ENCODE measurements around the gene B9D2.
"Not testable (repeated sequence)": the region's sequence is repeated elsewhere in the genome, so short reads cannot be mapped to it uniquely, and the experiment has no call there.

B9D2 gene, protein sequence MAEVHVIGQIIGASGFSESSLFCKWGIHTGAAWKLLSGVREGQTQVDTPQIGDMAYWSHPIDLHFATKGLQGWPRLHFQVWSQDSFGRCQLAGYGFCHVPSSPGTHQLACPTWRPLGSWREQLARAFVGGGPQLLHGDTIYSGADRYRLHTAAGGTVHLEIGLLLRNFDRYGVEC

DNA sequence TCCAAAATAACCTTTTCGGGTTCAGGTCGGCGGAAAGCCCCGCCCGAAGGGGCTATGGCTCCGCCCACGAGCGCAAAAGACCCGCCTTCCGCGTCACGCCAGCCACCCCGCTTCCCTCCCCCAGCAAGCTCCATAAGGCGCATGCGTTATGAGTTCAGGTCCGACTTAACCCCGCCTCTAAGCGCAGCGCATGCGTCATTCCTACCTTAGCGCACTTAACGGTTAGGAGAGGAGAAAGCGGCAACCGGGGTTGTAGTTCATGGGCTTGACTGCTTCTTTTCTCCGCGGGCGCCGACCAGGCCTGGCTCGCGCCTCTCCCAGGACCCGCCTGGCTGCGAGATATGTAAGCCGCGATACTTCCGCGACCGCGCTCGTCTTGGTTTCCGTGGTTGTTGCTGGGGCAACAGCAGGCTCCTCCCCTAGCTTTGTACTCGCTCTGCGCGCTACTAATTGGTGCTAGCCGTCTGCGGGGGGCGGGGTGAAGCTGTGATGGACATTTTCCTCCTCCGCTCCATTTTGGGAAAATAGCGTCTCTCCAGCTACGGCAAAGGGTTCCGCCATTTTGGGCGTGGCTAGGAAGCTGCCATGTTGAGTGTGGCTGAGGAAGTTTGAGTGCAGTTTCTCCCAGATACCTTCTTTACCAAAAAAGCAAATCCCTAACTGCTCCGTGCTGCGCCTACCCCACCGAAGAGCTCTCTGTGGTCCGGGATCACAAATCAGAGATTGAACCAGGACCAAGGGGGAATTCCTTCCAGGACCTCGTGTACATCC, at the start of gene B9D2:
B9D2 (minus strand) TSS at position 397 of the 771 bp plus-strand sequence. CDS start 630 bp downstream, outside the sequence.
- DNase-seq, result peak; percentile 91 to 95 (median 92)

DNA sequence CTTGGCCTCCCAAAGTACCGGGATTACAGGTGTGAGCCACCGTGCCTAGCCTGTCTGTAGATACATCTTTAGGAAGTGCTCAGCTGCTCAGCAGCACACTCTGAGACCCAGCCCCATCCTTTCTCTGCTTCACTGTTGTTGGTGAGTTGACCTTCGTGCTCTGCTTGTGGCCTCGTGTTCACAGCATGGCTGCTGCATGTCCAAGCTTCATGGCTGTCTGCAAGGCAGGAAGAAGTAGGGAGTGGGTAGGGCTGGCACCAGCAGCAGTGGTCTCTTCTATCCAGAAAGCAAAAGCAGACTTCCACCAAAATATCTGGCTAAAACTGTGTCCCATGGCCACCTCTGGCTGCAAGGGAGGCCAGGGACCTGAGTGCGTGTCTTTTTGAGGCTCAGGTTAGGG, 49.0 kb upstream of the B9D2 start:
- DNase-seq, result no peak

DNA sequence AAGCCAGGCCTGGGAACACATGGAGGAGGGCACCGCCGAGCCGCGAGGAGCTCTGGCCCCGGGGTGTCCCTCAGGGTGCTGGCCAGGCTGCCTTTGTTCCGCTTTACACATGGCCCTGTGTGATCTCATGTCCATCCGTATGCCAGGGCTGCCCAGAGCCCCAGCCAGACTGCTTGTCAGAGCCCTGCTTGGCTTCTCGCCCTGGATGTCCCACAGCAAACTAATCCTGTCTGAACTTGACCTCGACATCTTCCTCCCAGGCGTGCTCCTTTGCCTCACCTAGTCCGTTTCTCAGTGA, 48.0 kb upstream of the B9D2 start:
- DNase-seq, result no peak

DNA sequence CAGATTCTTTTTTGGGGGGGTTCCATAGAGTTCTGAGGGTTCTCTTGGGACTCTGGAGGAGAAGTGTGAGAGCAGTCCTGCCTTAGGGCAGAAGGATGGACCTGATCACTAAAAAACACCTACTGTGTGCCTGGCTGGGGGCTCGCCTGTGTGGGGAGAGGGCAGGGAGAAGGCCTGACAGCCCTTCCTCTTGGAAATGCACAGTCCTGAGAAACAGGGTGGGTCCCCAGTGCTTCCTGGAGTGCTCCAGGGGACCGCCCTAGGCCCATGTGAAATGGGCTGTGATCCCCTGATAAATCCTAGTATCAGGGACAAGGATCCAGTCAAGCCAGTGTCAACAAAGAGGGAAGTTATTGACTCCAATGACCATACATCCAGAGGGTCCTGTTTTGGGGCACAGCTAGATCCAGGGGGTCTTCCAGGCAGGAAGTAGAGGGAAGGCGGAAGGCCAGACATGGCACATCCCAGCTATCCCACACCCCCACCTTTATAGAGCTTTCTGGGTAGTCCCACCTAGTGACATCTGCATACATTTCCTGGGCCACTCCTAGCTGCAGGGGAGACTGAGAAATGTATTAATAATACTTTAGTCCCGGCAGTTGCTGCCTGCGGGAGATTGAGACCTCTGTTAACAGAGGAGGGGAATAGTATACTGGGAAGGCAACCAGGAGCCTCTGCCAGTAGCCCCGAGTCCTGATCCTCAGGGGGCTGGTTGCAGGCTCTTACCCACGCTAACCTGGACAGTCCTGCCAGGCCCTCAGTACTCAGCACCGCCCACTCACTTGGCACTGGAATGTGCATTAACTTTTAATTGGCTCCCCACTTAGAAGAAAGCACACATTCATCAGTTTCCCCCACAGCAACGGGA, 47.4 kb upstream of the B9D2 start:
- no peak for DNase-seq

DNA sequence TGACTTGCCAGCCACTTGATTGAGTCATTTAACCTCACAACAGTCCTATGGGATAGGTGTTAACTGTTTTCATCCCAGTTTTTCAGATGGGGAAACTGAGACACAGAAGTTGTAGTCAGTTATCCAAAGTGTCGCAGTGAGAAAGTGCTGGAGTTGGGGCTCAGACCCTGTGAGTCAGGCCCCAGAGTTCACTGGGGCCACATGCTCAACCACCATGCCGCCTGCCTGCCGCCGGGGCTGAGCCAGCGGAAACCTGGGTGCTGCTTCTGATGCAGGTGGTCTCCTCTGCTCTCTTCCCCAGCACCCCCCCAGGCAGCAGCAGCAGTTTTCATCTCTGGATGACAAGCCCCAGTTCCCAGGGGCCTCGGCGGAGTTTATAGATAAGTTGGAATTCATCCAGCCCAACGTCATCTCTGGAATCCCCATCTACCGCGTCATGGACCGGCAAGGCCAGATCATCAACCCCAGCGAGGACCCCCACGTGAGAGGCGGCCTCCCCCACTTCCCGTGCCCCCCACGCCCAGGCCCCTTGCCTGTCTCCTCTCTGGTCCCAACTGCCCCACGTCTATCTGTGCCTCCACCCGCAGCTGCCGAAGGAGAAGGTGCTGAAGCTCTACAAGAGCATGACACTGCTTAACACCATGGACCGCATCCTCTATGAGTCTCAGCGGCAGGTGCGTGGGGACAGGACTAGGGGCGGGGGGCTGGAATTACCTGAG, 46.5 kb upstream of the B9D2 start:
- DNase-seq, result no peak

DNA sequence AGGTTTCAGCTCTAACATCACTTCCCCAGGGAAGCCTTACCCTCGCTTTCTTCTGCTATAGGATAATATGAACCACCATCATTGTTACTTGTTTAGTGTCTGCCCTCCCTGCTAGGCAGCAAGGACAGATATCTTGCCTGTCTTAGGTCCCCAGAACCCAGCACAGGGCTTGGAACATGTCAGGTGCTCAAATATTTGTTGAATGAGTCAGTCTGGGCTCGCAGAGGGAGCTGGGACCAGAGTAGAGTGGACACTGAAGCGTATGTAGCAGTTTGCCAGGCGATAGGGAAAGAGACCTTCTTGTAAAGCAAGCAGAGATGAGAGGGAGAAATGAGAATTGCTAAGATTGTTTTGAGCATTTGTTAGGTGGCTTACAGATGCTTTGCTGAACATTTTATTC, 45.3 kb upstream of the B9D2 start:
- no peak for DNase-seq

DNA sequence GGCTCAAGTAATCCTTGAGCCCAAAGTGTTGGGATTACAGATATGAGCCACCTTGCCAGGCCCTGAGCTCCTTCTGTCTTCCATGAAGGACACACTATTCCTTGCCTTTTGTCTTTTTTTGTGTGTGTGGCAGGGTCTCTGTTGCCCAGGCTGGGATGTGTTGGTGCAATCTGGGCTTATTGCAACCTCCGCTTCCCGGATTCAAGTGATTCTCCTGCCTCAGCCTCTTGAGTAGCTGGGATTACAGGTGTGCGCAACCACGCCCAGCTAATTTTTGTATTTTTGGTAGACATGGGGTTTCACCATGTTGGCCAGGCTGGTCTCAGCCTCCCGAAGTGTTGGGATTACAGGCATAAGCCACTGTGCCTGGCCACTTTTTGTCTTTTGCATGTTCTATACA, 44.9 kb upstream of the B9D2 start:
- DNase-seq, result not testable (repeated sequence)

DNA sequence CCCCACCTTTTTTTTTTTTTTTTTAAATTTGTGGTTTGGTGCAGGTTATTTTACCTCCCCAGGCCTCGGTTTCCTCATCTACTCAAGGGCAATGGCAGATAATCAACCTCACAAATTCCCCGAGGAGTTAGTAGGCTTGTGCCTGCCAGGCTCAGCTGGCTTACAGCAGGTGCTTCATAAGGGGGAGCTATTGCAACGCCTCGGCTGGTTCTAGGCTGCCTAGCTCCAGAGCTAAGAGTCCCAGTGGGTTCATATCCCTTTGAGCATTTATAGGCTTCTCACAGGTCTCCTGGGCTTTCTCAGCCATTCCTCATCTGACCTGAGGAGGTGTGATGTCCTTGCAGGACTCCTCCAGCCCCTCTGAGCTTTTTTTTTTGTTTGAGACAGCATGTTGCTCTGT, 44.3 kb upstream of the B9D2 start:
- DNase-seq, result no peak

DNA sequence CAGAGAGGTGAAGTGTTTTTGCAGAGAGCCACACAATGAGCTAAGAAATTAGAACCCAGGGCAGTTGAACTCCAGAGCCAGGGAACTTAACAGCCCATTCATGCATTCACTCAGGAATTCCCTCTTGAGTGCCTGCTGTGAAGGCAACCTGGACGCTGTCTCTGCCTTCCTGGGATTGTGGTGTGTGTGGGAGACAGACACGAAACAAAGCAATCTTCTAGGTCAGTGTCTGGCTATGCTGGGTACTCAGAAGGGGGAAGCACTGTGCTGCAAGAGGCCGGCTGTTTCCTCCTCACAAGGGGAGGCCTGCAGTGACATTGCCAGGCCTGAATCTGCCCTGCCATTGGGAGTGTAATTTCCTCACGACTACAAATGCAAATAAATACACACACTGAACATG, 43.3 kb upstream of the B9D2 start:
- DNase-seq, result no peak

DNA sequence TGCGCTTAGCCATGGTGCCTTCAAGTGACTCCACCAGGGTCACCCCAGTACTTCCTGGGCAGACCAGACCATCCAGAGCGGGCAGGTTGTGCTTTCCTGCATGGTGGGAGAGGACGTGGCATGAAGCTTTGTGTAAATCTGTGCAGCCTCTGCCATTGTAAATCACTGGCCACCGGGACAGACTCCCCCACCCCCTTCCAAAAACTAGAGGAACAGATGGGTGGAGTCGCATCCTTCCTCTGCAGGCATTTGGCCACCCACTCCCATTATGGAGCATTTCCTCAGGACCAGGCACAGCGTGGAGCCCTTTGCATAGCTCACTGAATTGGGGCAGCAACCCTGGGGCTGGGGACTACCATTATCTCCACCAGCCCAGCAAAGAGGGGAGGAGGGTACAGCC, 41.8 kb upstream of the B9D2 start:
- no peak for DNase-seq

DNA sequence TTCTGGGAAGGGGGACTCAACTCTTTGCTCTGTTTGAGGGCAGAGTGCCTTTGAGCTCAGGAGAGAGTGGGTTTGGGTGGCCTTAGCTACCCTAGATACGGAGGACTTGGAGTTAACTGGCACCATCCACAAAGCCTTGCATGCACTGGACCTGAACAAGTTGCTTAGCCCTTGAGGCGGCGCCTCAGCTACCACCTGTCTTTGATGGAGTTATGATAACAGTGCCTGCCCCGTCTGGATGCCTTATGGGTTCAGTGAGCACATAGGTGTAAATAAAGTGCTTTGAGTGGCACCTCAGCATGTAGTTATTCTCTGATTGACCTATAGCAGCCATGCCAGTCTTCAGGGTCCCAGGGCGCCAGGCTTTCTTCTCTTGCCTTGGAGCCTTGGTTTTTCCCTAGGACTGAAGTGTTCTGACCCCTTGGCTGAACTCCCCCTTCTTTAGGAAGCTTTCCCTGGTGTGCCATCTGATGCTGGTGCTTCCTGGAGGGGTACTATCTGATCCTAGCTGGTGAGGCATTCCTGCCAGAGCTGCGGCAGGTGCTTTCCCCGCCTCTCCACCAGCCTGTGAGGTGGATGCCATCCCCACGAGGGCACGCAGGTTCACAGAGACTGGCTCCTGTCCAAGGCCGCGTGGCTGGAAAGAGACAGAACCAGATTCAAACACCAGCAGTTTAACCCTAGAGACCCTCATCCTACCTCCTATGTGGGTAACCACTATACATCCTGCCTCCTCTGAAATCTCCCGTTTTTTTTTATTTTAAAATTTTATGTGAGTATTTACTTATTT, 39.4 kb upstream of the B9D2 start:
- no peak for DNase-seq

DNA sequence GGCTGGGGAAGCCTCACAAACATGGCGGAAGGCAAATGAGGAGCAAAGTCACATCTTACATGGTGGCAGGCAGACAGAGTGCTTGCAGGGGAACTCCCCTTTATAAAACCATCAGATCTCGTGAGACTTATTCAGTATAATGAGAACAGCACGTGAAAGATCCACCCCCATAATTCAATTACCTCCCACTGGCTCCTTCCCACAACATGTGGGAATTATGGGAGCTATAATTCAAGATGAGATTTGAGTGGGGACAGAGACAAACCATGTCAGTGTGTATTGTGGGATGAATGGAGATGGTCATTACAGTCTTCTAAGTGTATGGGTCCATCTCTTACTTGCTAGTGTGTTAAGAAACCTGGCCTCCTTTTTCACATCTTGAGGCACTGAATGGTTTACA, 38.1 kb upstream of the B9D2 start:
- DNase-seq, result no peak

DNA sequence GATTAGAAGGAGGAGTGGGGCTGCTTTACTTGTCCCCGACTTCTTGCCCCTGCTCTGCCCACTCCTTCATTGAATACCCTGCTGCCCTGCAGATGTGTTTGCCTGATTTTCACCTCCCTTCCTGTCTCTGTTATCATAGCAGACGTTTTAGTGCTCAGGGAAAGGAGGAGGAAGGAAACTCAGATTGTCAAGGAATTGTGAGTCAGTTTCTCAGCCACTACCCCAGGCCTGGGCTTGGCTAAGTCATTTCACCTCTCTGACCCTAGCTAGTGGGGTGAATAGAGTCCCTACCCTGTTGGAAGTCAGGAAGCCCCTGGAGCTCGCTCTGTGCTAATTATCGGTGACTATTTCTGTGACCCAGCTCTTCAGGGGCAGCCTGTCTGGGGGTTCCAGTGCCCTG, 37.5 kb upstream of the B9D2 start:
- no peak for DNase-seq

DNA sequence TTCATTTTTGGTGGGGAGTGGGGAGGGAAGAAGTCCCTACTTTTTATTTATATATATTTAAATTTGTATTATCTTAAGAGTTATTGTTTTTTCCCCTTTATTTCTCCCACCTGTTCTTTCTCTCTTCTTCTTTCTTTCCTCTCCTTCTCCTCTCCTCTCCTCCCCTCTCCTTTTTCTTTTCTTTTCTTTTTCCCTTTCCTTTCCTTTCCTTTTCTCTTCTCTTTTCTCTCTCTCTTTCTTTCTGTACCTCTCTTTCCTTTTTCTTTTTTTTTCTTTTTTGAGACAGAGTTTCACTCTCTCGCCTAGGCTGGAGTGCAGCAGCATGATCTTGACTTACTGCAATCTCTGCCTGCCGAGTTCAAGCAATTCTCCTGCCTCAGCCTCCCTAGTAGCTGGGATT, 35.6 kb upstream of the B9D2 start:
- no peak for DNase-seq

DNA sequence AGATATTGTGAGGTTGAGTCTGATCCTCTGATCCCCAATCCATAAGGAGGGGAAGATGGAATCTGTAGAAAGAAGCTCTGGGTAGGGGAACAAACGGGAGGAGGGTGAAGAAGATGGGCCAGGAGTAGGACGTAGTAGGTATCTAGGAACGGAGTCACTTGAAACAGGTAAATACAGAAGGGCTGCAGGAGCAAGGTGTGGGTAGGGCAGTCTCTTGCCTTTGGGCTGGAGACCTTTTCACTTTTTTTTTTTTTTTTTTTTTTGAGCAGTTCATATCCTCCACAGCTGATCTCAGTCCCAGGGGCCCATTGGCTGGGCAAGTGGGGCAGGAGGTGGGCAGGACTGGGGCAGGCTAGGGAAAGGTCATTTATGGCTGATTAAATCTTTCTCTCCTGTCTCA, 35.1 kb upstream of the B9D2 start:
- no peak for DNase-seq

DNA sequence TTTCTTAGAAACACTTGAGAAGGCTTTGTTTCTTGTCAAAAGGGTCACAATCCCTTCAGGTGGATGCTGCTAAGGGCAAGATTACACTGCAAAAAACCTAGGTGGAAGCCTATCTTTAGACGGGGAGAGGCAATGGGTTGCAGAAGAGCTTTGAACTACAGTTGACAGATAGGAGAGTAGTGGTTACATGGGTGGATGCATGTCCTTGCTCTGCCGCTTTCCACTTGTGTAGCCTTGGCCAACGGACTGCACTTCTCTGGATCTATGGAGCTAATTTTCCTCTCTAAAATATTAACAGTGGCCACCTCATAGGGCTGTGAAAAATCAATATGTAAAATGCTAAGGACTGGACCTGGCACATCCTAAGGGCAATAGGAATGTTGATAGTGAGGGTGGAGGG, 34.6 kb upstream of the B9D2 start:
- no peak for DNase-seq

DNA sequence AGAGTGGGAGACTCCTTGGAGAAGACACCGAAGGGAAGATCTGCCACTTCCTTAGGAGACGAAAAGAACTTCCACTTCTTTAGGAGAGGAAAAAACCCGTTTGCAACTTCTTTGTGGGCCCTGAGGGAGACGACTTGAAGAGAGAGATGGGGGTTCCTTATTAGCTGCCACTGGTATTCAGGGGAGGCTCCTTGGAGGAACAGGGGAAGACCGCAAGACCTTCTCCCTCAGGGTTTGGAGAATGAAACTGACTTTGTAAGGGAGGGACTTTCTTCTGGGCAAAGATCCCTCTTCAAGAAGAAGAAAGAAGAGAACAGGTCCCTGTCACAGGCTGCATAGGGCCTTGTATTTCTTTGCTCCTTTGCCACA, 34.1 kb upstream of the B9D2 start:
- DNase-seq, result no peak

DNA sequence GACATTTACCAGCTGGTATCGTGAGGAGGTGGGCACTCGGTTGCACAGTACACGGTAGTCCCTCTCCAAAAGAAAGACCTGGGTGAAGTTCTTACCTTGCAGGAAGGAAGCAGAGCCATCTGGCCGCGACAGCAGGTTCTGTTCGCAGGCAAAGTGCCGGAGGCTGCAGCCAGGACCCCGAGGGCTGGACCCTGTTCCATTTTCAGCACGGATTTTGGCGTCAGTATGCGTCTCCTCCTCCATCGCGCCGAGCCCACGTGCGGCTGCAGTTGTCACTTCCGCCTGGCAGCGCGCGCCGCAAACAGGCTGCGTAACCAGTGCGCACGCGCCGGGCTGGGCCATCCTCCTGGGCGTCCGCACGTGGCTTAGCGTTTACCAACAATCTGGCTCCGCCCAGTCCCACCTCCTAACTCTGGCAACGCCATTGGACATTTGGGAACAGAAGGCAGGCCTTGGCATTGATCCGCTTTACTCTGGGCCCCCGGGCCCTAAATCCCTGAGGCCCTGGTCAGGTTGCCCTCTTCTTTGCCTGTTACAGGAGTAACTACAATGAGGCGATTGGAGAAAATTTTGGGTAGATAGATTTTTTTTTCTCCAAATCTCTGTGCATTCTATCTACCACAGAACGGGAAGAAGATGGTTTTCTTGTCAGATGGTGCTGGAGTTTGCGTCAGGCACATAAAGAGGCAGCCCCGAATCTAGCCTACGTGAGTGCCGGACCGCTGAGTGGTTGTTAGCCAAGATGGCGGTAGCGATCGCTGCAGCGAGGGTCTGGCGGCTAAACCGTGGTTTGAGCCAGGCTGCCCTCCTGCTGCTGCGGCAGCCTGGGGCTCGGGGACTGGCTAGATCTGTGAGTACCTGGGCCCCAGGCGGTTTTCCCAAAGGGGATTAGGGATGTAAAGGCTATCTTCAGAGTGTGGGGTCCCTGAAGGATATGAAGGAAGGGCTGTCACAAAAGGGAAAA, 33.4 kb upstream of the B9D2 start, which contains the start of the genes BCKDHA and EXOSC5:
BCKDHA (plus strand) TSS at position 733 of the 964 bp plus-strand sequence; CDS start at position 743, 10 bp downstream.
EXOSC5 (minus strand) TSS at position 274 of the 964 bp plus-strand sequence; CDS start at position 243, 31 bp downstream.
- peak; percentile 85 to 98 (median 96) for DNase-seq

DNA sequence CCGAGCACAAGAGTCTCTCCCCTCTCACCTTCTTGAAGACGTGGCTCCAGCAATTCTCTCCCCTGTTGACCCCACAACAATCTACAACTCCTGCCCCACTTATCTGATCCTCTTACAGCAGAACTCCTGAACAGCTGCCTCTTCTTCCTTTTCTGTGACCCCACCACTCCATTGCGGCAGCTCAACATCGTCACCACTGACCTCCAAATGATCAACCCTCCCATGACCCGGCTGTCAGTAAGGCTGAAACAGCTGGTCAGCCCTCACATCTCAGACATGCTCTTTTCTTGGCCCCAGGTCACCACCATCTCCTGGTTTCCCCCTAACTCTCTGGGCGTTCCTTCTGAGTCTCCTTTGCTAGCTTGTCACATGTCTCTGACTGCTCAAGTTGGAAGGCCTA, 31.4 kb upstream of the B9D2 start:
- no peak for DNase-seq

DNA sequence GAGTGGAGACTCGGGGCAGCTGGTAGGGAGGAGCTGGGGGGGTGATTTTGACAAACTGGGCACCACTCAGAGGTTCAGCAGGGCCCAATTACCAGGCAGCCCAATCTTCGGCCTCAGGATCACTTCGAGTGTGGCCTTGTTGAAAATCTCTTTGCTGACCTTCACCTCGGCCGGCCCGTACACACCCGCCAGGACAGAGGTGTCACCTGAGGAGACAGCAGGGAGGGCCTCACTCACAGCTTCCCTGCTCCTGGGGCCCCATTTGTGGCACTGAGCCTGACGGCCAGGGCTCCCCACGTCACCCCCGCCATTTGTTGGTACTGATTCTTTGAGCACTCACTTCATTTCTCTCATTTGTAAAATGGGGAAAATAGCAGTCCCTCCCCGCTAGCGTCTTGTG, 28.8 kb upstream of the B9D2 start:
- DNase-seq, result no peak

DNA sequence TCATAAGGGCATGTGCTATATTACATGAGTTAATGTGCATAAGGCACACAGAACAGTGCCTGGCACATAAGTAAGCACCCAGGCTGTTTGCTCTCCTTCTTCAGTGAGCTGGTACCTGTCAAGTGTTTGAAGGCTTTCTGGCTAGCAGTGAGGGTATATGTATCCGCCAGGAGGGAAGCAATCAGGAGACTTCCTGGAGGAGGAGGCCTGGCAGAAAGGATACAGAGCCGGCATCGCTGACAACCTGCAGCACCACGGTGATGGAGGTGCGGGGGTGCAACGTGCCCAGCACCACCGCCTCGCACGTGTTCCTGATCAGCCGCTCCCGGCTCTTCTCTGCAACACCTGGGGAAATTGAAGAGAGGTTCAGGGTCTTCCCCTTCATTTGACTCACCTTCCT, 27.7 kb upstream of the B9D2 start:
- no peak for DNase-seq

Data from activated CD4-positive, CD25-positive, alpha-beta regulatory T cell (primary cell).